Kidney tubule cell (primary cell): ENCODE measurements around the gene BCORL1.

Source experiments
- DNase-seq: peaks from one replicate; pipeline ENCODE4 v3.0.0-alpha.2; 2018; ENCODE audit warnings: low spot score

BCORL1 gene

GRCh38 chrX:129982300-129983251 lies at the start of gene BCORL1:
TSS of gene BCORL1 (plus strand) at chrX:129982635. CDS start at chrX:130005232, 22,597 bp downstream.
- DNase-seq = peak; percentile 93

- peak; percentile 9 for DNase-seq
These were observed 49.6 kb upstream of the BCORL1 start for GRCh38 chrX:129932821-129933321.

- no peak for DNase-seq
These were observed 48.7 kb upstream of the BCORL1 start for GRCh38 chrX:129933700-129934099.

GRCh38 chrX:129934461-129934860 lies 48.0 kb upstream of the BCORL1 start:
- DNase-seq = no peak

GRCh38 chrX:129934952-129935351 lies 47.5 kb upstream of the BCORL1 start:
- no peak for DNase-seq

- DNase-seq = no peak
These were observed 44.4 kb upstream of the BCORL1 start for GRCh38 chrX:129938081-129938480.

GRCh38 chrX:129939986-129940385 lies 42.4 kb upstream of the BCORL1 start:
- DNase-seq = no peak

GRCh38 chrX:129940721-129941120 lies 41.7 kb upstream of the BCORL1 start:
- DNase-seq = no peak

GRCh38 chrX:129945131-129945530 lies 37.3 kb upstream of the BCORL1 start:
- DNase-seq = peak; percentile 29

- no peak for DNase-seq
These were observed 29.1 kb upstream of the BCORL1 start for GRCh38 chrX:129953334-129953648.

- DNase-seq = no peak
These were observed 28.6 kb upstream of the BCORL1 start for GRCh38 chrX:129953881-129954280.

GRCh38 chrX:129954804-129955203 lies 27.6 kb upstream of the BCORL1 start:
- DNase-seq = no peak

GRCh38 chrX:129955682-129956081 lies 26.8 kb upstream of the BCORL1 start:
- no peak for DNase-seq

- no peak for DNase-seq
These were observed 26.3 kb upstream of the BCORL1 start for GRCh38 chrX:129956145-129956544.

GRCh38 chrX:129956765-129957164 lies 25.7 kb upstream of the BCORL1 start:
- no peak for DNase-seq

- DNase-seq = peak; percentile 56
These were observed 25.0 kb upstream of the BCORL1 start for GRCh38 chrX:129957241-129958082.

- no peak for DNase-seq
These were observed 24.4 kb upstream of the BCORL1 start for GRCh38 chrX:129958083-129958465.

GRCh38 chrX:129958814-129959492 lies 23.5 kb upstream of the BCORL1 start:
- no peak for DNase-seq

GRCh38 chrX:129959493-129959832 lies 23.0 kb upstream of the BCORL1 start:
- peak; percentile 15 for DNase-seq

GRCh38 chrX:129961180-129962083 lies 21.0 kb upstream of the BCORL1 start:
- DNase-seq = peak; percentile 79

- DNase-seq = no peak
These were observed 18.7 kb upstream of the BCORL1 start for GRCh38 chrX:129963729-129964128.
